ENCODE results near the gene AKAP5.

Gene AKAP5

GRCh38 chr14:64439141-64439540 is 26.2 kb upstream of the AKAP5 start:
- Histone ChIP-seq H3K27ac (ENCODE audit: low read depth, low read length) (no peak overlapping the region), H3K4me1 (ENCODE audit: insufficient read depth, low read length) (no peaks in the 10 kb centered on the region), H3K4me3 (ENCODE audit: low read depth in 1 of 2, low read length in 2 of 2) (no peak overlapping the region), H3K36me3 (ENCODE audit: insufficient read depth, low read length) (peaks cover 20% of the 10 kb centered on the region), H3K27me3 (ENCODE audit: control insufficient read depth in 1 of 2, insufficient read depth in 2 of 2, low read length in 2 of 2) (no peaks in the 10 kb centered on the region), H3K9me3 (ENCODE audit: low read length) (no peaks in the 10 kb centered on the region), H3K9ac (ENCODE audit: low read length) (no peak overlapping the region)

DNA sequence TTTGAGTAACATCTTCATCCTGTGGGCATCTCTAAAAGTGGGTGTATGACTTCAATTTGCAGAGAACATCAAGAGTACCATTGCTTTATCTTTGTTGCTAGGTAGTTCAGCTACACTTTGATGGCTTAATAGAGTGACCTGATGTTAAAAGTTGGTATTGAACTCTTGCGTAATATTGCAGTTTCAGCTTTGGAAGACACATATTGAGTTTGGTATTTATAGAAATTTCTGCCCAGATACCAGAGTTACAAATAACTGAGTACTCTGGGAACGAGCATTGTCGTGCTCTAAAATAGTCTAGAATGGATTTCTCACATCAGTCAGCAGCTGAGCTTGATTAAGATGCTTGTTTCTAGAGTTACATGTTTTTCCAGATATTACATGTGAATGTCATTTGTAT is 24.8 kb upstream of the AKAP5 start:
- H3K4me1 ChIP-seq (ENCODE audit: insufficient read depth, low read length): no peaks in the 10 kb centered on the region
- H3K36me3 ChIP-seq (ENCODE audit: insufficient read depth, low read length): peaks cover 18% of the 10 kb centered on the region

DNA sequence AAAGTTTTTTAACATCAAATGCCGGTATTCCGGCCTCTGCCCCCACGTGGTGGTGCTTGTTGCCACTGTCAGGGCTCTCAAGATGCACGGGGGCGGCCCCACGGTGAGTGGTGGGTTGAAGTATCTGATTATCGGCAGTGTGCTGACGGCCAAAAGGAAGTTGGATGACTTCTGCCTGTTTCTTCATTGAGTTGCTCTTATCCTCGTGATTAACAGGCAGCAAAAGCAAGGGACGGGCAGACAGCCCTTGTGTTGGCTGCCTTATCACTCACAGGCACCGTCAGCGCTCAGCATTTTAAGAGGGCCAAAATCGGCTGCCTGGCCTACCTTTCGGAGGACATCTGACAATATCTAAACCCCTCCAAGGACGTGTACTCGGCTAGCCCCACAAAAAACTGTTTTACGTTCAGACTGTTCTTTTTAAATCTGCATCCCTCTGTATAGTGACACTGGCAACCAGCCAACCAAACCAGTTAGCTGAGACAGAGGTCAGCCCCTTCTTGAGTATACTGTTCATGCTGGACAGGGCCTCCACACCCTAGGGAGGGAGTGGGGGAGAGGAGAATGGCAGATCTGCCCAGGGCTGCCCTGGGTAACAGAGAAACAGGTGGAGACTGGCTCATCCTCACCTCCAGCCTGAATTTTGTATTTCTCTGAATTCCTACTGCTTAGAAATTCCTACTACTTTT is 22.9 kb upstream of the AKAP5 start:
- no peaks in the 10 kb centered on the region for H3K9me3 ChIP-seq (ENCODE audit: low read length)
- no peak overlapping the region for H3K27ac ChIP-seq (ENCODE audit: low read depth, low read length)
- no peaks in the 10 kb centered on the region for H3K27me3 ChIP-seq (ENCODE audit: control insufficient read depth in 1 of 2, insufficient read depth in 2 of 2, low read length in 2 of 2)
- no peak overlapping the region for H3K9ac ChIP-seq (ENCODE audit: low read length)
- H3K4me3 ChIP-seq (ENCODE audit: low read depth in 1 of 2, low read length in 2 of 2): no peak overlapping the region
- H3K4me1 ChIP-seq (ENCODE audit: insufficient read depth, low read length): no peaks in the 10 kb centered on the region
- H3K36me3 ChIP-seq (ENCODE audit: insufficient read depth, low read length): peaks cover 7% of the 10 kb centered on the region

More for the DNA sequence above, 24.8 kb upstream of the AKAP5 start:
- Histone ChIP-seq H3K4me3 (ENCODE audit: low read depth in 1 of 2, low read length in 2 of 2) (no peak overlapping the region), H3K27ac (ENCODE audit: low read depth, low read length) (no peak overlapping the region), H3K27me3 (ENCODE audit: control insufficient read depth in 1 of 2, insufficient read depth in 2 of 2, low read length in 2 of 2) (no peaks in the 10 kb centered on the region), H3K9ac (ENCODE audit: low read length) (no peak overlapping the region), H3K9me3 (ENCODE audit: low read length) (no peaks in the 10 kb centered on the region)

- H3K36me3 ChIP-seq (ENCODE audit: insufficient read depth, low read length): peaks cover 11% of the 10 kb centered on the region
- H3K27ac ChIP-seq (ENCODE audit: low read depth, low read length): no peak overlapping the region
- no peak overlapping the region for H3K4me3 ChIP-seq (ENCODE audit: low read depth in 1 of 2, low read length in 2 of 2)
- no peaks in the 10 kb centered on the region for H3K9me3 ChIP-seq (ENCODE audit: low read length)
- no peak overlapping the region for H3K9ac ChIP-seq (ENCODE audit: low read length)
- no peaks in the 10 kb centered on the region for H3K4me1 ChIP-seq (ENCODE audit: insufficient read depth, low read length)
- H3K27me3 ChIP-seq (ENCODE audit: control insufficient read depth in 1 of 2, insufficient read depth in 2 of 2, low read length in 2 of 2): no peaks in the 10 kb centered on the region
Observed at GRCh38 chr14:64444140-64444539, 21.2 kb upstream of the AKAP5 start.

DNA sequence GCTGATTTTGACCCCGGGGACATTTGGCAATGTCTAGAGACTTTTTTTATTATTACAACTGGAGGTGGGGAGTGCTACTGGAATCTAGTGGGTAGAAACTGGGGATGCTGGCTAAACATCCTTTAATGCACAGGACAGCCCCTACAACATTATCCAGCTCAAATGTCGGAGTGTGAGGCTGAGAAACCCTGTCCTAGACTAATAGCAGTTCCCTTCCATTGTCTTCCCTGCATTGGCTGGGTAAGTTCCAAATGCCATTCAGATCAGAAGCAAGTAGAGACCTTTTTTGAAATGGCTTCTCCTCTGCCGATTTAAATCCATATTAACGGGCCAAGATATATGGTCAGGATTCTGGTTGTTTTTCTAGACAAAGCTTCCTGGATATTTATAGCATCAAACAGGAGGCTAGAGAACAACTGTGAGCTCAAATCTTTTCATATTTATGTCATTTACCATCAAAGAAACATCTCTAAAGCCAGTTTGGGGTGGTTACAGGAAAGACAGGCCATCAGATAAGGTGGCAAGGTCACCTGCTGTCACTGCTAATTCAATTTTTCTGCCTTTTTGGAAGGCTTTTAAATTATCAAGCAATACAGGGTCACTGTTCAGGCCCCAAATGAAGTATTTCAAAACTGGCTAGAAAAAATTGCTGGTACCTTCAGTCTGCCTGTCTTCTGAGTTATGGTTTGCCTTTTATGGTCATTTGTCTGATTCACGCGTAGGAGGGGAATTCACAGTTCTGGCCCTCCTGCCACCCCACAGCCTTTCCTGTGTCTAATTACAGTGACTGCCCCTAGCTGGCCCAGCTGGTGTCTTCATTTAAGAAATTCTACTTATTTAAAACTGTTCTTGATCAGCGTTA is 20.1 kb upstream of the AKAP5 start:
- H3K36me3 ChIP-seq (ENCODE audit: insufficient read depth, low read length): peaks cover 18% of the 10 kb centered on the region
- H3K27ac ChIP-seq (ENCODE audit: low read depth, low read length): no peak overlapping the region
- no peaks in the 10 kb centered on the region for H3K4me1 ChIP-seq (ENCODE audit: insufficient read depth, low read length)

GRCh38 chr14:64447876-64448670 is 17.2 kb upstream of the AKAP5 start:
- no peak overlapping the region for H3K9ac ChIP-seq (ENCODE audit: low read length)
- H3K36me3 ChIP-seq (ENCODE audit: insufficient read depth, low read length): peaks cover 23% of the 10 kb centered on the region
- no peaks in the 10 kb centered on the region for H3K4me1 ChIP-seq (ENCODE audit: insufficient read depth, low read length)
- no peaks in the 10 kb centered on the region for H3K27me3 ChIP-seq (ENCODE audit: control insufficient read depth in 1 of 2, insufficient read depth in 2 of 2, low read length in 2 of 2)
- H3K9me3 ChIP-seq (ENCODE audit: low read length): no peaks in the 10 kb centered on the region
- no peak overlapping the region for H3K27ac ChIP-seq (ENCODE audit: low read depth, low read length)
- H3K4me3 ChIP-seq (ENCODE audit: low read depth in 1 of 2, low read length in 2 of 2): no peak overlapping the region

More for the DNA sequence above, 20.1 kb upstream of the AKAP5 start:
- no peaks in the 10 kb centered on the region for H3K9me3 ChIP-seq (ENCODE audit: low read length)
- no peak overlapping the region for H3K9ac ChIP-seq (ENCODE audit: low read length)
- no peaks in the 10 kb centered on the region for H3K27me3 ChIP-seq (ENCODE audit: control insufficient read depth in 1 of 2, insufficient read depth in 2 of 2, low read length in 2 of 2)
- H3K4me3 ChIP-seq (ENCODE audit: low read depth in 1 of 2, low read length in 2 of 2): no peak overlapping the region

DNA sequence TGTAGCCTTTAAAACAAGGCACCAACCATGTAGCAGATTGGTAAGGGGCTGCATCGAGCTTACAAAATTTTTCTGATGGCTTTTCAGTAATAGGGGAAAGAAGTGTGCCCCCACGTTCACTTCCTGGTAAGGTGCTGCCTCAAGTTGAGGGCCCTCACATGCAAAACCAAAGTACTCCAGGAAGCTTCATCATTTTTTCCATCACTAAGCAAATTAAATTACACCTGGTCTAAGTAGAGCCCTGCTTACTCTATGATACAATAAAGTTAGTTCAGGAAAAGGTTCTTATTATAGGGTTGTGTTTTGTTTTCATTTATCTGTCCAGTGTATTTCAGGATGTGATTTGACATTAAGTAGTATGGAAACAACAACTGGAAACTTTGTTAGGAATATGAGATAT is 15.0 kb upstream of the AKAP5 start:
- Histone ChIP-seq H3K27me3 (ENCODE audit: control insufficient read depth in 1 of 2, insufficient read depth in 2 of 2, low read length in 2 of 2) (no peaks in the 10 kb centered on the region), H3K27ac (ENCODE audit: low read depth, low read length) (no peak overlapping the region), H3K9ac (ENCODE audit: low read length) (no peak overlapping the region), H3K9me3 (ENCODE audit: low read length) (no peaks in the 10 kb centered on the region), H3K4me3 (ENCODE audit: low read depth in 1 of 2, low read length in 2 of 2) (no peak overlapping the region), H3K36me3 (ENCODE audit: insufficient read depth, low read length) (peaks cover 30% of the 10 kb centered on the region), H3K4me1 (ENCODE audit: insufficient read depth, low read length) (no peaks in the 10 kb centered on the region)

DNA sequence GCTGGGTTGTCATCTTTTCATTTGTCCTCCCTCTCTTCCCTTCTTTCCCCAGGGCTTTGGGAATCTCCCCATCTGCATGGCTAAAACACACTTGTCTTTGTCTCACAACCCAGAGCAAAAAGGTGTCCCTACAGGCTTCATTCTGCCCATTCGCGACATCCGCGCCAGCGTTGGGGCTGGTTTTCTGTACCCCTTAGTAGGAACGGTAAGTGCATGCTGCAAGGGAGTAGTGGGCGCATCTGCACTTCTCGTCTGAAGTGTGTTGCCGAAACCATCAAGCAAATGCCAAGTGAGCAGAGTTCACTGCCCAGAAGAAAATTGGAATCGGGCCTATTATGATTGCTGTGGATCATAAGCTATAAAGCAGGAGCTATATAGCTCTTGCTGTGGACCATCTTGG is 10.6 kb upstream of the AKAP5 start:
- Histone ChIP-seq H3K9me3 (ENCODE audit: low read length) (no peaks in the 10 kb centered on the region), H3K27ac (ENCODE audit: low read depth, low read length) (no peak overlapping the region), H3K27me3 (ENCODE audit: control insufficient read depth in 1 of 2, insufficient read depth in 2 of 2, low read length in 2 of 2) (no peaks in the 10 kb centered on the region), H3K9ac (ENCODE audit: low read length) (no peak overlapping the region), H3K4me1 (ENCODE audit: insufficient read depth, low read length) (no peaks in the 10 kb centered on the region), H3K36me3 (ENCODE audit: insufficient read depth, low read length) (peaks cover 24% of the 10 kb centered on the region), H3K4me3 (ENCODE audit: low read depth in 1 of 2, low read length in 2 of 2) (no peak overlapping the region)

- Histone ChIP-seq H3K27ac (ENCODE audit: low read depth, low read length) (no peak overlapping the region), H3K36me3 (ENCODE audit: insufficient read depth, low read length) (peaks cover 12% of the 10 kb centered on the region), H3K9me3 (ENCODE audit: low read length) (no peaks in the 10 kb centered on the region), H3K27me3 (ENCODE audit: control insufficient read depth in 1 of 2, insufficient read depth in 2 of 2, low read length in 2 of 2) (no peaks in the 10 kb centered on the region), H3K9ac (ENCODE audit: low read length) (no peak overlapping the region), H3K4me1 (ENCODE audit: insufficient read depth, low read length) (no peaks in the 10 kb centered on the region), H3K4me3 (ENCODE audit: low read depth in 1 of 2, low read length in 2 of 2) (no peak overlapping the region)
Observed at GRCh38 chr14:64459405-64460136, 5.7 kb upstream of the AKAP5 start.

DNA sequence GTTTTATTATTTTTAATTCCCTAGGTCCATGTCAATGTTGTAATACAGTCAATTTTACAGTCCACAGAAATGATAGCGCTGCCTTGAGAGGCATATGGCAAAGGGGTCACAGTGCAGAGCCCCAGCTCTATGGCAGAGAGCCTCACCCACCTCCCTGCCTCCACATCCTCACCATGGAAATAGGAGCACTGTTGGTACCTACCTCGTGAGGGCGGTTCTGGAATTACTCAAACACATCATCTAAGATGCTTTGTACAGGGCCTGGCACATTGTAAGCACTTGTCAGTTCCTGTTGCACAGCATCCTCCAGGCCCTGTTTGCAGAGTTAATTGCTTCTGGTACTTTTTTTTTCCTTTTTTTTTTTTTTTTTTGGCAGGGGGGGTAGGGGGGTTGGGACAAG is 4.1 kb upstream of the AKAP5 start:
- peaks cover 3% of the 10 kb centered on the region for H3K36me3 ChIP-seq (ENCODE audit: insufficient read depth, low read length)

GRCh38 chr14:64463195-64463594 is 2.1 kb upstream of the AKAP5 start:
- H3K27ac ChIP-seq (ENCODE audit: low read depth, low read length): no peak overlapping the region
- no peak overlapping the region for H3K9ac ChIP-seq (ENCODE audit: low read length)
- no peaks in the 10 kb centered on the region for H3K9me3 ChIP-seq (ENCODE audit: low read length)
- peaks cover 4% of the 10 kb centered on the region for H3K4me1 ChIP-seq (ENCODE audit: insufficient read depth, low read length)
- H3K4me3 ChIP-seq (ENCODE audit: low read depth in 1 of 2, low read length in 2 of 2): no peak overlapping the region
- H3K36me3 ChIP-seq (ENCODE audit: insufficient read depth, low read length): peaks cover 3% of the 10 kb centered on the region
- H3K27me3 ChIP-seq (ENCODE audit: control insufficient read depth in 1 of 2, insufficient read depth in 2 of 2, low read length in 2 of 2): no peaks in the 10 kb centered on the region

More for the DNA sequence above, 4.1 kb upstream of the AKAP5 start:
- H3K4me1 ChIP-seq (ENCODE audit: insufficient read depth, low read length): peaks cover 3% of the 10 kb centered on the region
- no peak overlapping the region for H3K27ac ChIP-seq (ENCODE audit: low read depth, low read length)
- H3K9me3 ChIP-seq (ENCODE audit: low read length): no peaks in the 10 kb centered on the region
- H3K27me3 ChIP-seq (ENCODE audit: control insufficient read depth in 1 of 2, insufficient read depth in 2 of 2, low read length in 2 of 2): no peaks in the 10 kb centered on the region
- H3K4me3 ChIP-seq (ENCODE audit: low read depth in 1 of 2, low read length in 2 of 2): no peak overlapping the region
- H3K9ac ChIP-seq (ENCODE audit: low read length): no peak overlapping the region

Measured in muscle layer of colon (tissue), 2 donors.